ENCODE measurements around the gene SLC25A21. TPM values are rescaled to one million over a fixed set of nuclear protein-coding genes. Genes with fewer than 3 reads are reported as not detected.

SLC25A21 gene
- total RNA-seq, 1 experiment from 2014 or later: 7.1 TPM

DNA sequence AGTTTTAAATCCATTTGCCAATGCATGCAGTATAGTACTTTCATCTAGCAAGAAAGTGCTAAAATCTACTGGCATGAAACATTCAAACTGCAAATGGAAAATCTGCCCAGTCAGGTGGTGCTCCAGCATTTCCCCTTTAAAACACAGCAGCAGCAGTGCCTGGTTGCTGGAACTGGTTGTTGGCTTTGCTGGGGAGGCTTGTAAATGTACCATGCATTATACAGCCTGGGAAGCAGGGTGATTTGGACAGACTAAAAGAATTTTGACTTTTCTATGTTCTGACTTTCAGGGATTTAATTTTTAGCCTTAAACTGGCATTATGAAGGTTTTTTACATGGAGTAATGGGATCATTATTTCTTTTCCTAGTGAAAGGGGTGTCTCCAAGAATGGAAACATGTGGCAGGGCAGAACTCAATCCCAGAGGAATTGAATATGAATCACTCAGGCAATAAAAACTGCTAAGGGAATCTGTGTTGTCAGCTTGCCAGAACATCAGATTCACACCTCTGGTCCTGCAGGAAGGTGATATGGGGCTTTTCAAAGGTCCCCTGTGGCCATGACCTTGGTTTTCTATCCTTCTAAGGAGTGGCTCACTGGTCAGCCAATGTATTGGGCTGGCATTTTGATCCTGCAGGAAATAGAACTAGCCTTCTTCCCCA is 519.7 kb downstream of the SLC25A21 start:
- H3K27me3 Mint-ChIP-seq (ENCODE audit: low read depth): peaks cover 100% of the 10 kb centered on the region
- no peaks in the 10 kb centered on the region for H4K20me1 ChIP-seq (ENCODE audit: control insufficient read depth, insufficient read depth, insufficient read length)
- TF ChIP-seq CTCF (conservative IDR thresholded peaks at IDR 0.05): no peak

More for the DNA sequence above, 519.7 kb downstream of the SLC25A21 start:
- no peak overlapping the region for H3K56ac ChIP-seq (ENCODE audit: insufficient read length, low read depth, low read length)
- no peak overlapping the region for H2BK120ac ChIP-seq (ENCODE audit: low read depth, low read length, poor library complexity, severe bottlenecking)
- H3K23ac ChIP-seq (ENCODE audit: insufficient read length, low read depth, low read length): no peak overlapping the region
- H3K79me2 ChIP-seq (ENCODE audit: insufficient read depth, low read length): no peaks in the 10 kb centered on the region
- H3K27ac Mint-ChIP-seq: no peak overlapping the region
- no peak overlapping the region for H2BK15ac ChIP-seq (ENCODE audit: low read depth, low read length)
- no peak overlapping the region for H2BK5ac ChIP-seq (ENCODE audit: insufficient read length, low read length)
- peaks cover 8% of the 10 kb centered on the region for H3K23me2 ChIP-seq (ENCODE audit: insufficient read length, low read depth, low read length, poor library complexity, severe bottlenecking)
- no peaks in the 10 kb centered on the region for H3K4me1 ChIP-seq (ENCODE audit: insufficient read depth, low read length)
- H3K9me3 Mint-ChIP-seq: peaks cover 0 to 10% of the 10 kb centered on the region in 2 experiments; a peak in 1 of 5 replicates
- H3K9ac ChIP-seq (ENCODE audit: extremely low read depth, insufficient read length, low read length): no peak overlapping the region
- H3K27me3 ChIP-seq (ENCODE audit: insufficient read depth, low read length): peaks cover 93% of the 10 kb centered on the region
- no peak overlapping the region for H2AK5ac ChIP-seq (ENCODE audit: insufficient read length, low read length)
- H3K4me2 ChIP-seq (ENCODE audit: insufficient read depth, insufficient read length, low read length): no peak overlapping the region
- H3T11ph ChIP-seq (ENCODE audit: low read length): no peak overlapping the region
- no peak overlapping the region for H2AFZ ChIP-seq (ENCODE audit: low read length)
- H3K4ac ChIP-seq (ENCODE audit: low read depth, low read length): no peak overlapping the region
- no peak overlapping the region for H2BK20ac ChIP-seq (ENCODE audit: low read depth, low read length, poor library complexity, severe bottlenecking)
- no peaks in the 10 kb centered on the region for H3K79me1 ChIP-seq (ENCODE audit: insufficient read depth, low read depth, low read length, poor library complexity, severe bottlenecking)
- H4K91ac ChIP-seq (ENCODE audit: insufficient read length, low read depth, low read length): no peak overlapping the region
- no peaks in the 10 kb centered on the region; a peak in 1 of 7 replicates for H3K36me3 Mint-ChIP-seq (ENCODE audit: insufficient read depth in 1 of 3, low read depth in 3 of 3)
- no peak for DNase-seq
- H3K9me3 ChIP-seq (ENCODE audit: control insufficient read depth, low read depth, low read length): no peaks in the 10 kb centered on the region
- H3K27ac ChIP-seq (ENCODE audit: insufficient read length, low read depth, low read length): no peak overlapping the region
- H3K4me3 Mint-ChIP-seq: no peak overlapping the region
- H4K8ac ChIP-seq (replicated peaks; ENCODE audit: insufficient read length, low read depth, low read length): no peak overlapping the region
- no peak overlapping the region for H2BK12ac ChIP-seq (ENCODE audit: insufficient read length, low read depth, low read length)
- no peak overlapping the region for H3K14ac ChIP-seq (ENCODE audit: insufficient read depth, low read length)
- no peak overlapping the region for H3K18ac ChIP-seq (ENCODE audit: insufficient read length, low read depth, low read length)
- peaks cover 8 to 36% of the 10 kb centered on the region in 2 experiments for H3K4me1 Mint-ChIP-seq
- H4K5ac ChIP-seq (ENCODE audit: insufficient read length, low read depth, low read length): no peak overlapping the region

All from H9 (cell line).